Measurements from ENCODE around the gene STXBP4. TPM values are rescaled to one million over a fixed set of nuclear protein-coding genes. Genes with fewer than 3 reads are reported as not detected.

The STXBP4 gene
- total and polyA plus RNA-seq, 2 experiments from 2014 or later = 14.9 to 26.4 TPM

DNA sequence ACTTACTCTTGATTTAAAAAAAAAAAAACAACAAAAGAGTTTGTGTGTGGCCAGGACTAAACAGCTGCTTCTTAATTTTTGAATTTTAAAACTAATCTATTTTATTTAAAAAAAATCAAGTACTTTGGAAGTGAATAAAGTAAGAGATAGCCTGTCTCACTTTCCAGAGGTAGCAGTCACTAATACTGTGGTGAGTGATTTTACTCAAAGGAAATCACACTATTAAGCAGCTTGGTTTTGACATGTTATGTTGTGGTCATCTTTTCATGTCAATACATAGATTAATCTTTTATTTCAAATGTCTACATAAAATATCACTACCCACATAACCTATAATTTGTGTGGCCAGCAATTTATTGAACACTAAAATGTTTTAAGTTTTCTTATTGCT is 194.0 kb downstream of the STXBP4 start:
- Histone ChIP-seq H3K27ac (no peak overlapping the region), H3K27me3 (no peaks in the 10 kb centered on the region)
- no peak for DNase-seq (ENCODE audit: low read depth in 1 of 2, low spot score in 1 of 2)

DNA sequence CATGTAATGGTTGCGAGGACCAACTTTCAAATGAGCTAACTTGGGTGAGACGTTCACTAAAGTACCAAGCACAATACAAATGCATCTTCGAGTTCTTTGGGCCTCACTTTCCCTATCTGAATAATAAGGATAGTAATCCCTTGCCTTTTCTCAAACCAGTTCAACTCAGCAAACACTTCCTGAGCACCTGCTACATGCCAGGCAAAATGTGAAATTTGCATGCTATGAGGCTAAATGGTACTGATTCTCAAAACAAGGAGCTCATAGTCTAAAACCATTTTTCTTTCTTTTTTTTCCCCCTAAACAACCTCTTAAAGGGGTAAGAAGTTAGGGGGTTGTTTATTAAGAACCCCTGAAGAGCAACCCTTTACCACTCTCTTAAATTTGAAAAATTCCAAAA is 194.8 kb downstream of the STXBP4 start:
- DNase-seq (ENCODE audit: low read depth in 1 of 2, low spot score in 1 of 2) = no peak

More for the DNA sequence above, 194.0 kb downstream of the STXBP4 start:
- Histone ChIP-seq H3K9me3 (ENCODE audit: low read depth) (no peaks in the 10 kb centered on the region), H3K4me3 (no peak overlapping the region), H3K36me3 (no peaks in the 10 kb centered on the region), H3K4me1 (ENCODE audit: low read depth) (peaks cover 2% of the 10 kb centered on the region)
- TF ChIP-seq, protein P1, sequence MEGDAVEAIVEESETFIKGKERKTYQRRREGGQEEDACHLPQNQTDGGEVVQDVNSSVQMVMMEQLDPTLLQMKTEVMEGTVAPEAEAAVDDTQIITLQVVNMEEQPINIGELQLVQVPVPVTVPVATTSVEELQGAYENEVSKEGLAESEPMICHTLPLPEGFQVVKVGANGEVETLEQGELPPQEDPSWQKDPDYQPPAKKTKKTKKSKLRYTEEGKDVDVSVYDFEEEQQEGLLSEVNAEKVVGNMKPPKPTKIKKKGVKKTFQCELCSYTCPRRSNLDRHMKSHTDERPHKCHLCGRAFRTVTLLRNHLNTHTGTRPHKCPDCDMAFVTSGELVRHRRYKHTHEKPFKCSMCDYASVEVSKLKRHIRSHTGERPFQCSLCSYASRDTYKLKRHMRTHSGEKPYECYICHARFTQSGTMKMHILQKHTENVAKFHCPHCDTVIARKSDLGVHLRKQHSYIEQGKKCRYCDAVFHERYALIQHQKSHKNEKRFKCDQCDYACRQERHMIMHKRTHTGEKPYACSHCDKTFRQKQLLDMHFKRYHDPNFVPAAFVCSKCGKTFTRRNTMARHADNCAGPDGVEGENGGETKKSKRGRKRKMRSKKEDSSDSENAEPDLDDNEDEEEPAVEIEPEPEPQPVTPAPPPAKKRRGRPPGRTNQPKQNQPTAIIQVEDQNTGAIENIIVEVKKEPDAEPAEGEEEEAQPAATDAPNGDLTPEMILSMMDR (IDR thresholded peaks at IDR 0.05; ENCODE audit: low read depth, low read length) = no peak

GRCh38 chr17:55166506-55166905 is 197.9 kb downstream of the STXBP4 start:
- H3K27ac ChIP-seq = no peak overlapping the region
- no peaks in the 10 kb centered on the region for H3K4me1 ChIP-seq (ENCODE audit: low read depth)
- no peak overlapping the region for H3K4me3 ChIP-seq
- no peaks in the 10 kb centered on the region for H3K27me3 ChIP-seq
- DNase-seq (ENCODE audit: low read depth in 1 of 2, low spot score in 1 of 2) = no peak
- H3K36me3 ChIP-seq = no peaks in the 10 kb centered on the region
- H3K9me3 ChIP-seq (ENCODE audit: low read depth) = no peaks in the 10 kb centered on the region
- TF ChIP-seq, protein P1 (IDR thresholded peaks at IDR 0.05; ENCODE audit: low read depth, low read length) = no peak

More for the DNA sequence above, 194.8 kb downstream of the STXBP4 start:
- H3K4me1 ChIP-seq (ENCODE audit: low read depth) = no peaks in the 10 kb centered on the region
- H3K9me3 ChIP-seq (ENCODE audit: low read depth) = no peaks in the 10 kb centered on the region
- no peak overlapping the region for H3K27ac ChIP-seq
- H3K27me3 ChIP-seq = no peaks in the 10 kb centered on the region
- TF ChIP-seq, protein P1 (IDR thresholded peaks at IDR 0.05; ENCODE audit: low read depth, low read length) = no peak
- no peak overlapping the region for H3K4me3 ChIP-seq
- H3K36me3 ChIP-seq = no peaks in the 10 kb centered on the region

GRCh38 chr17:55167024-55167725 is 198.6 kb downstream of the STXBP4 start:
- Histone ChIP-seq H3K27me3 (no peaks in the 10 kb centered on the region), H3K4me1 (ENCODE audit: low read depth) (no peaks in the 10 kb centered on the region), H3K36me3 (no peaks in the 10 kb centered on the region), H3K27ac (no peak overlapping the region), H3K4me3 (no peak overlapping the region), H3K9me3 (ENCODE audit: low read depth) (no peaks in the 10 kb centered on the region)
- TF ChIP-seq, protein P1 (IDR thresholded peaks at IDR 0.05; ENCODE audit: low read depth, low read length) = no peak
- DNase-seq (ENCODE audit: low read depth in 1 of 2, low spot score in 1 of 2) = no peak

DNA sequence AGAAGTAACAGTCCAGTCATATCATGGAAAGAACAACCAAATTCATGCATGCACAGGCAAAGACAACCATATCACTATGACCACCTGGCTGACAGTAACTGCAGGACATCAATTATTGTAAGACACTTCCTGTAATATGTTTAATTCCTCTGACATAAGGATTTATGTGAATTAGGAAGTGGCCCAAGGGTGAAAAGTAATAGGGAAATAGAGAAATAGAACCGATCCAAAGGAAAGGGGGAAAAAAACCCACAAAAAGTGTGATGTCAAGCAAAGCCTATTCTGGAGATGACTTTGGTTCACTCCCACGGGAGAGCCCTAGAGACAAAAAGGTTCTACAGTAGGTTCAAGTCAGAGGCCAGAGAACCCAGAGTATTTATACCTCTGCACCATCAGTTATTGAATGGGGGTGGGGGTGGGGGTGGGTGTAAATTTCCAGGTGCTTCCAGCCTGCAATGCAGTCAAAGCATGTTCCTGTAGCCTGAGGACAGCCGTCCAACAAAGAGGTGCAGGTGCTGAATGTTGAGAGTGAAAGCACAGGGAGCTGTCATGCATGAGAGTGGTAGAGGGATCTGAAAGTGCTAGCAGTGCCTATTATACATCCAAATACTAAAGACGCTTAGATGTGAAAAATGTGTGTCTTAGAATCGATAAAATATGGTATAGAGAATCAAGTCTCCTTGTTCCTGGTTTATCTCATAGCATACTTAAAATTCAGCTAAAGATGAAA is 200.6 kb downstream of the STXBP4 start:
- Histone ChIP-seq H3K4me3 (no peak overlapping the region), H3K27ac (no peak overlapping the region), H3K36me3 (no peaks in the 10 kb centered on the region), H3K4me1 (ENCODE audit: low read depth) (no peaks in the 10 kb centered on the region), H3K27me3 (no peaks in the 10 kb centered on the region), H3K9me3 (ENCODE audit: low read depth) (no peaks in the 10 kb centered on the region)
- no peak for DNase-seq (ENCODE audit: low read depth in 1 of 2, low spot score in 1 of 2)
- TF ChIP-seq, protein P1 (IDR thresholded peaks at IDR 0.05; ENCODE audit: low read depth, low read length) = no peak

All from cardiac muscle cell (in vitro differentiated cells and primary cell).